Stimulated activated CD4-positive, alpha-beta T cell treated with anti-CD3 and anti-CD28 coated beads, Interleukin-4, amount 100 ng/mL, for 1 hour (primary cell): ENCODE results near the gene RXFP4.

Source experiments
- DNase-seq: peaks from one replicate; pipeline ENCODE4 v3.0.0-alpha.2; 2020

RXFP4 gene

GRCh38 chr1:155931332-155932038 lies 10.0 kb upstream of the RXFP4 start:
- DNase-seq = no peak

- DNase-seq = no peak
Observed at GRCh38 chr1:155932081-155932480, 9.4 kb upstream of the RXFP4 start.

GRCh38 chr1:155932487-155932886 lies 9.0 kb upstream of the RXFP4 start:
- DNase-seq = no peak

- DNase-seq = no peak
Observed at GRCh38 chr1:155933591-155934096, 7.8 kb upstream of the RXFP4 start.

- DNase-seq = peak; percentile 89
Observed at GRCh38 chr1:155934097-155934935, 7.1 kb upstream of the RXFP4 start, which contains the start of gene KHDC4. Gene KHDC4, minus strand, starts transcription at chr1:155934413. Its CDS starts 40 bp downstream, at chr1:155934373.

- no peak for DNase-seq
Observed at GRCh38 chr1:155934936-155935590, 6.4 kb upstream of the RXFP4 start.

GRCh38 chr1:155938220-155938627 lies 3.2 kb upstream of the RXFP4 start:
- no peak for DNase-seq

- no peak for DNase-seq
Observed at GRCh38 chr1:155940482-155940992, 901 bp upstream of the RXFP4 start.

GRCh38 chr1:155941845-155942531 lies 550 bp downstream of the RXFP4 start:
- DNase-seq = no peak

GRCh38 chr1:155942578-155943141 lies 1.2 kb downstream of the RXFP4 start:
- no peak for DNase-seq

- DNase-seq = no peak
Observed at GRCh38 chr1:155944444-155944799, 3.0 kb downstream of the RXFP4 start.

- no peak for DNase-seq
Observed at GRCh38 chr1:155946633-155947219, 5.3 kb downstream of the RXFP4 start.

GRCh38 chr1:155947292-155947691 lies 5.9 kb downstream of the RXFP4 start:
- DNase-seq = no peak

GRCh38 chr1:155947741-155948140 lies 6.3 kb downstream of the RXFP4 start:
- DNase-seq = no peak

GRCh38 chr1:155950829-155951228 lies 9.4 kb downstream of the RXFP4 start:
- no peak for DNase-seq

- no peak for DNase-seq
Observed at GRCh38 chr1:155951753-155952504, 10.5 kb downstream of the RXFP4 start.

GRCh38 chr1:155952505-155952890 lies 11.1 kb downstream of the RXFP4 start:
- DNase-seq = no peak

- DNase-seq = no peak
Observed at GRCh38 chr1:155954645-155955044, 13.2 kb downstream of the RXFP4 start.

GRCh38 chr1:155957411-155957915 lies 16.0 kb downstream of the RXFP4 start:
- DNase-seq = no peak

- DNase-seq = no peak
Observed at GRCh38 chr1:155960081-155960745, 18.8 kb downstream of the RXFP4 start.
